Neural progenitor cell (in vitro differentiated cells): ENCODE results near the gene TRAM2. TPM values are rescaled to one million over a fixed set of nuclear protein-coding genes. Genes with fewer than 3 reads are reported as not detected.

Experiments used
- DNase-seq: peaks from one replicate; pipeline ENCODE4 v3.0.0-alpha.2; 2016; ENCODE audit warnings: low spot score
- H2AFZ ChIP-seq: fragments of 200-600 bp; sonication (generic); replicated peaks from 2 replicates; pipeline ENCODE4 v1.6.1; 2016; ENCODE audit warnings: antibody characterized with exemption
- H3F3A ChIP-seq: fragments of 200-600 bp; sonication (generic); 2 replicates; pipeline ENCODE4 v1.6.1; 2016; ENCODE audit warnings: antibody characterized with exemption, low read depth
- H3K27ac ChIP-seq: fragments of 200-600 bp; sonication (generic); 2 replicates; pipeline ENCODE4 v1.5.1; 2016; ENCODE audit warnings: mild to moderate bottlenecking
- H3K27me3 ChIP-seq: fragments of 200-600 bp; sonication (generic); 2 replicates; pipeline ENCODE4 v1.6.1; 2016; ENCODE audit warnings: mild to moderate bottlenecking, moderate library complexity
- H3K36me3 ChIP-seq: fragments of 200-600 bp; sonication (generic); 2 replicates; pipeline ENCODE4 v1.5.1; 2016
- H3K4me1 ChIP-seq: fragments of 200-600 bp; sonication (generic); 2 replicates; pipeline ENCODE4 v1.6.1; 2016; ENCODE audit warnings: mixed run types
- H3K4me2 ChIP-seq: fragments of 200-600 bp; sonication (generic); 2 replicates; pipeline ENCODE4 v1.6.1; 2016
- H3K4me3 ChIP-seq: fragments of 200-600 bp; sonication (generic); 2 replicates; pipeline ENCODE4 v1.5.1; 2016
- H3K79me2 ChIP-seq: fragments of 200-600 bp; sonication (generic); 2 replicates; pipeline ENCODE4 v1.6.1; 2016; ENCODE audit warnings: low read depth
- H3K9ac ChIP-seq: fragments of 200-600 bp; sonication (generic); 2 replicates; pipeline ENCODE4 v1.6.1; 2016
- H3K9me3 ChIP-seq: fragments of 200-600 bp; sonication (generic); 2 replicates; pipeline ENCODE4 v1.5.1; 2016; ENCODE audit warnings: low read depth
- H4K20me1 ChIP-seq: fragments of 200-600 bp; sonication (generic); 2 replicates; pipeline ENCODE4 v1.6.1; 2016; ENCODE audit warnings: low read depth
- H3K27ac Mint-ChIP-seq: 3 replicates; pipeline ENCODE4 v1.8.0; 2021; ENCODE audit warnings: mixed read lengths
- H3K27me3 Mint-ChIP-seq: 2 replicates; pipeline ENCODE4 v1.8.0; 2022; ENCODE audit warnings: low read depth, mild to moderate bottlenecking, inconsistent platforms, moderate library complexity, mixed read lengths; ENCODE audit not compliant: insufficient read depth
- H3K36me3 Mint-ChIP-seq: 3 replicates; pipeline ENCODE4 v1.8.0; 2021; ENCODE audit warnings: mixed read lengths
- H3K4me1 Mint-ChIP-seq: 3 replicates; pipeline ENCODE4 v1.8.0; 2021; ENCODE audit warnings: mixed read lengths
- H3K4me3 Mint-ChIP-seq: 3 replicates; pipeline ENCODE4 v1.8.0; 2021; ENCODE audit warnings: mild to moderate bottlenecking, moderate library complexity, mixed read lengths
- H3K9me3 Mint-ChIP-seq: 3 replicates; pipeline ENCODE4 v1.8.0; 2020; ENCODE audit warnings: mixed read lengths
- CTCF ChIP-seq: fragments of 200-600 bp; sonication (generic); IDR thresholded peaks from 2 replicates; pipeline ENCODE4 v1.5.1; 2017; ENCODE audit warnings: antibody characterized with exemption, mild to moderate bottlenecking
- EZH2 ChIP-seq: fragments of 200-600 bp; sonication (generic); IDR thresholded peaks from 2 replicates; pipeline ENCODE4 v1.6.1; 2017; ENCODE audit warnings: antibody characterized with exemption, mild to moderate bottlenecking, moderate library complexity
- EZH2phosphoT487 ChIP-seq: fragments of 200-600 bp; sonication (generic); IDR thresholded peaks from 2 replicates; pipeline ENCODE4 v1.6.1; 2017; ENCODE audit warnings: antibody characterized with exemption
- total RNA-seq: library from RNA; depleted of rRNA; stranded (reverse); fragments of >200 nt; gene quantifications from 2 replicates; pipeline ENCODE4 v1.2.3, GENCODE V29; 2015; ENCODE audit warnings: low replicate concordance

The TRAM2 gene
- total RNA-seq, 1 donor from 2014 or later = 12.3 TPM

GRCh38 chr6:52538252-52538900 lies 38.5 kb downstream of the TRAM2 start:
- peaks cover 9% of the 10 kb centered on the region for H3K79me2 ChIP-seq
- H3K4me2 ChIP-seq = no peak overlapping the region
- H3K9ac ChIP-seq = no peak overlapping the region
- Mint-ChIP-seq H3K9me3 (no peaks in the 10 kb centered on the region), H3K4me3 (no peak overlapping the region), H3K4me1 (peaks cover 28% of the 10 kb centered on the region), H3K27ac (no peak overlapping the region), H3K36me3 (peaks cover 2% of the 10 kb centered on the region), H3K27me3 (peaks cover 2% of the 10 kb centered on the region)
- peaks cover 10% of the 10 kb centered on the region for H3K4me1 ChIP-seq
- no peaks in the 10 kb centered on the region for H3K27me3 ChIP-seq
- TF ChIP-seq EZH2 = no peak
- no peak for TF ChIP-seq EZH2phosphoT487
- no peak for TF ChIP-seq CTCF
- no peak overlapping the region for H3K4me3 ChIP-seq
- H3K9me3 ChIP-seq = no peaks in the 10 kb centered on the region
- no peak overlapping the region for H3K27ac ChIP-seq
- DNase-seq = no peak
- H4K20me1 ChIP-seq = peaks cover 6% of the 10 kb centered on the region
- H3K36me3 ChIP-seq = no peaks in the 10 kb centered on the region
- no peaks in the 10 kb centered on the region for H3F3A ChIP-seq
- no peak overlapping the region for H2AFZ ChIP-seq

GRCh38 chr6:52537001-52537753 lies 39.7 kb downstream of the TRAM2 start:
- Mint-ChIP-seq H3K4me3 (no peak overlapping the region), H3K36me3 (peaks cover 3% of the 10 kb centered on the region), H3K27ac (peak overlapping the region; percentile 35), H3K27me3 (peaks cover 2% of the 10 kb centered on the region), H3K4me1 (peaks cover 19% of the 10 kb centered on the region), H3K9me3 (no peaks in the 10 kb centered on the region)
- H3K36me3 ChIP-seq = no peaks in the 10 kb centered on the region
- H3K4me1 ChIP-seq = peaks cover 10% of the 10 kb centered on the region
- TF ChIP-seq EZH2phosphoT487 (no peak), CTCF (no peak), EZH2 (no peak)
- peaks cover 6% of the 10 kb centered on the region for H4K20me1 ChIP-seq
- H3K27ac ChIP-seq = no peak overlapping the region
- DNase-seq = no peak
- no peaks in the 10 kb centered on the region for H3K9me3 ChIP-seq
- H3K27me3 ChIP-seq = no peaks in the 10 kb centered on the region
- H3K4me2 ChIP-seq = no peak overlapping the region
- no peaks in the 10 kb centered on the region for H3F3A ChIP-seq
- no peak overlapping the region for H2AFZ ChIP-seq
- H3K4me3 ChIP-seq = no peak overlapping the region
- H3K9ac ChIP-seq = no peak overlapping the region
- H3K79me2 ChIP-seq = peaks cover under 1% of the 10 kb centered on the region

- H3K4me1 ChIP-seq = peaks cover 10% of the 10 kb centered on the region
- Mint-ChIP-seq H3K27me3 (peaks cover 2% of the 10 kb centered on the region), H3K4me1 (peaks cover 19% of the 10 kb centered on the region), H3K27ac (no peak overlapping the region), H3K36me3 (peaks cover 5% of the 10 kb centered on the region), H3K4me3 (no peak overlapping the region), H3K9me3 (no peaks in the 10 kb centered on the region)
- no peak for DNase-seq
- TF ChIP-seq EZH2phosphoT487 (no peak), CTCF (no peak), EZH2 (no peak)
- no peaks in the 10 kb centered on the region for H3K79me2 ChIP-seq
- no peaks in the 10 kb centered on the region for H4K20me1 ChIP-seq
- H3K27ac ChIP-seq = no peak overlapping the region
- no peaks in the 10 kb centered on the region for H3F3A ChIP-seq
- H2AFZ ChIP-seq = no peak overlapping the region
- no peak overlapping the region for H3K4me2 ChIP-seq
- no peaks in the 10 kb centered on the region for H3K36me3 ChIP-seq
- no peak overlapping the region for H3K4me3 ChIP-seq
- no peaks in the 10 kb centered on the region for H3K27me3 ChIP-seq
- no peak overlapping the region for H3K9ac ChIP-seq
- H3K9me3 ChIP-seq = no peaks in the 10 kb centered on the region
These were observed 40.4 kb downstream of the TRAM2 start for GRCh38 chr6:52536424-52536916.
